Neuron (in vitro differentiated cells): Measurements from ENCODE around the gene ST3GAL3.

Experiments
- H2AFZ ChIP-seq: one replicate; pipeline ENCODE4 v1.6.1; 2013; ENCODE audit warnings: low read depth, mild to moderate bottlenecking, inconsistent platforms, low read length, moderate library complexity
- H3K27me3 ChIP-seq: one replicate; pipeline ENCODE4 v1.6.1; 2013; ENCODE audit warnings: low read length; ENCODE audit not compliant: insufficient read depth
- H3K36me3 ChIP-seq: one replicate; pipeline ENCODE4 v1.6.1; 2013; ENCODE audit warnings: low read length; ENCODE audit not compliant: insufficient read depth
- H3K4me1 ChIP-seq: one replicate; pipeline ENCODE4 v1.6.1; 2013; ENCODE audit warnings: low read length; ENCODE audit not compliant: insufficient read depth
- H3K4me3 ChIP-seq: 2 replicates; pipeline ENCODE4 v1.5.1; 2013; ENCODE audit warnings: mild to moderate bottlenecking, low read length, moderate library complexity
- H3K9me3 ChIP-seq: one replicate; pipeline ENCODE4 v1.6.1; 2013; ENCODE audit warnings: low read length

ST3GAL3 gene

GRCh38 chr1:43866201-43866600, 158.9 kb downstream of the ST3GAL3 start:
- no peaks in the 10 kb centered on the region for H3K9me3 ChIP-seq
- no peak overlapping the region for H2AFZ ChIP-seq
- H3K27me3 ChIP-seq = no peaks in the 10 kb centered on the region
- no peaks in the 10 kb centered on the region for H3K36me3 ChIP-seq
- no peaks in the 10 kb centered on the region for H3K4me1 ChIP-seq
- H3K4me3 ChIP-seq = no peak overlapping the region

DNA sequence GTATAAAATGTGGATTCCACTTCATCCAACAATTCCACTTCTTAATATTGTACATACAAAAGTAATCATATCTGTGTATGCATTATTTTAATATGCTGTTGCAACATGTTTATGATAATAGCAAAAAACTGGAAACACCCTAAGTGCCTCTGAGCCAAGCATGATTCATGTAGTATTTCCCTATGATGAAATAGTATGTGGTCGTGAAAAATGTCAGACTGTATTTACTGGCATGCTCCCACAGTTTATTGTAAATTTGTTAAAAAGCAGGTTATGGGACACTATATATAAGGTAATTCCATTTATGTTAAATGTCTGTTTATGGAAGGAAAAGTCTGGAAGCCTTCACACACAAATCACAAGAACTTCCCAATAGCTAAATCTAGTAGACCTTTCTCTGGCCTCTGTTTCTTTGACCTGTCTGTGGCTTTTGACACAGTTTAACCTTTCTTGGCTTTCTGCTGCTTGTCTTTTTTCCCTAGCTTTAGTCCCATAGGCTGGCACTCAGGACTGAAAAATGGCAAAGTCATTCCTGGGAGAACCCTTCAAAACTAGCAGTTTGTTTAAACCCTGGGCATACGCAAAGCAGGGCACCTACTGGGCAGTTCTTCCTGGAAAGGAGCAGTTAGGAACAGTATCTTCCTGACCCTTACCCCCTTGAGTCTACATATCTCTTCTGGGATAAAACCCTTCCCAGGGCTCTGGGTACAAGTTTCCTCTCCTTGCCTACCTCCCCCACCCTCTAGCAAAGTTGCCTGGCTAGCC, 160.8 kb downstream of the ST3GAL3 start:
- H3K4me1 ChIP-seq = no peaks in the 10 kb centered on the region
- H3K27me3 ChIP-seq = no peaks in the 10 kb centered on the region
- no peak overlapping the region for H2AFZ ChIP-seq
- no peaks in the 10 kb centered on the region for H3K9me3 ChIP-seq
- no peak overlapping the region for H3K4me3 ChIP-seq
- H3K36me3 ChIP-seq = no peaks in the 10 kb centered on the region

- Histone ChIP-seq H3K36me3 (no peaks in the 10 kb centered on the region), H3K4me3 (no peak overlapping the region), H3K4me1 (no peaks in the 10 kb centered on the region), H2AFZ (no peak overlapping the region), H3K9me3 (no peaks in the 10 kb centered on the region), H3K27me3 (no peaks in the 10 kb centered on the region)
Observed at GRCh38 chr1:43868741-43869067, 161.4 kb downstream of the ST3GAL3 start.

DNA sequence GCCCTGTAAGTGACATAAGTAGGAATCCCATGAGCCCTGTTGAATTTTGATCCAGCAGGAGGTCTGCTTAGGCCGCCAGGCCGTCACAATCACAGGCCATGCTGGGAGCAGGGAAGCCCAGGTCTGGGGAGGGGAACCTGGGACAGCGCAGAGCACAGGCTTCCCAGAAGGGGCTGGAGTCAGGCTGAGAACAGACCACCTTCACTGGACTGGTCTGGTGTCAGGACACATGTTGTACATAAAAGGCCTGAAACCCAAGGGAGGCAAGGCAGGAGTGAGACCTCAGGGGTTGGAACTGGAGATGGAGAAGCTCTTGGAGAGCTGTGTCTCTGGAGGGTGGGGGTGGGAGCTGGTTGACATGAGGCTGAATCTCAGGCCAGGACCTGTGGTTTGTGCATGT, 163.0 kb downstream of the ST3GAL3 start:
- H3K9me3 ChIP-seq = no peaks in the 10 kb centered on the region
- H3K4me3 ChIP-seq = no peak overlapping the region
- H3K36me3 ChIP-seq = no peaks in the 10 kb centered on the region
- no peak overlapping the region for H2AFZ ChIP-seq
- no peaks in the 10 kb centered on the region for H3K4me1 ChIP-seq
- no peaks in the 10 kb centered on the region for H3K27me3 ChIP-seq

- no peaks in the 10 kb centered on the region for H3K4me1 ChIP-seq
- no peak overlapping the region for H3K4me3 ChIP-seq
- H3K36me3 ChIP-seq = no peaks in the 10 kb centered on the region
- no peaks in the 10 kb centered on the region for H3K27me3 ChIP-seq
- no peaks in the 10 kb centered on the region for H3K9me3 ChIP-seq
- H2AFZ ChIP-seq = no peak overlapping the region
Observed at GRCh38 chr1:43871181-43871910, 164.0 kb downstream of the ST3GAL3 start.

DNA sequence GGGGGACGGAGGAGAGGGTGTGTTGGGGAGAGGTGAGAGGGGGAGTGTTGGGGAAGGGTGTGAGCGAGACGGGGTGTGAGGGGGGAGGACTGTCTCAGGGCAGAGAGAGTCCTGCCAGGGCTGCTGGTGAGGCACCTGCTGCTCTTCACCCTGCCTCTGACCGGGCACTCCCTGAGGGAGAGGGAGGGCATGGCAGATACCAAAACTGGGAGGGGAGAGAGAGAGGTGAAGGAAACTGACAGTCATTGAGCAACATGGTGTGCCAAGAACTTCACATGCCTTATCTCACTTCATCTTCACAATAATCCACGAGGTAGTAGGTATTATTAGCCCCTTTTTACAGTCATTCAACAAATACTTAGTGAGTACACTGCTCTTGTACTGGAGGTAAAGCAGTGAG, 164.9 kb downstream of the ST3GAL3 start:
- Histone ChIP-seq H3K4me1 (no peaks in the 10 kb centered on the region), H3K36me3 (no peaks in the 10 kb centered on the region), H2AFZ (no peak overlapping the region), H3K9me3 (no peaks in the 10 kb centered on the region), H3K27me3 (no peaks in the 10 kb centered on the region), H3K4me3 (no peak overlapping the region)

- Histone ChIP-seq H3K4me3 (no peak overlapping the region), H2AFZ (no peak overlapping the region), H3K4me1 (no peaks in the 10 kb centered on the region), H3K9me3 (no peaks in the 10 kb centered on the region), H3K27me3 (no peaks in the 10 kb centered on the region), H3K36me3 (no peaks in the 10 kb centered on the region)
Observed at GRCh38 chr1:43873851-43874250, 166.5 kb downstream of the ST3GAL3 start.

DNA sequence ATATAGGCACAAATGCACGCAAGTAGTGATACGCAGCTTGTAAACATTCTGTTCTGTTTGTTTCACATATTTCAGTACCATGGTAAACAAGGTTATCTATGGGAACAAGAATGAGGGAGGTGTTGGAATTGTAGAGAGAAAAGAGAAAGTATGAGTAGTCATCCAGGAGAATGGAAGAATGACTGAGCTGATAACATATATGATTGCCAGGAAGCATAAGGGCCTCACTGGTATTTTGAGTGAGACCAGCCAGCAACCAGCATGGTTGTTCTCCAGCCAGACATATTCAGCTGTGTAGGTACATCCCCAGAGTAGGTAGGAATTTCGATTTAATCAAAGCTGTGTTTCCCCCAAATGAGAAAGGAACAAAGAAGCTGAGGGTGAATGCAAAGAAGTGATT, 167.4 kb downstream of the ST3GAL3 start:
- H3K4me1 ChIP-seq = no peaks in the 10 kb centered on the region
- no peak overlapping the region for H2AFZ ChIP-seq
- no peaks in the 10 kb centered on the region for H3K9me3 ChIP-seq
- no peaks in the 10 kb centered on the region for H3K36me3 ChIP-seq
- no peak overlapping the region for H3K4me3 ChIP-seq
- no peaks in the 10 kb centered on the region for H3K27me3 ChIP-seq

GRCh38 chr1:43875331-43875730, 168.0 kb downstream of the ST3GAL3 start:
- Histone ChIP-seq H3K4me1 (no peaks in the 10 kb centered on the region), H3K9me3 (no peaks in the 10 kb centered on the region), H3K4me3 (no peak overlapping the region), H3K27me3 (no peaks in the 10 kb centered on the region), H3K36me3 (no peaks in the 10 kb centered on the region), H2AFZ (no peak overlapping the region)

DNA sequence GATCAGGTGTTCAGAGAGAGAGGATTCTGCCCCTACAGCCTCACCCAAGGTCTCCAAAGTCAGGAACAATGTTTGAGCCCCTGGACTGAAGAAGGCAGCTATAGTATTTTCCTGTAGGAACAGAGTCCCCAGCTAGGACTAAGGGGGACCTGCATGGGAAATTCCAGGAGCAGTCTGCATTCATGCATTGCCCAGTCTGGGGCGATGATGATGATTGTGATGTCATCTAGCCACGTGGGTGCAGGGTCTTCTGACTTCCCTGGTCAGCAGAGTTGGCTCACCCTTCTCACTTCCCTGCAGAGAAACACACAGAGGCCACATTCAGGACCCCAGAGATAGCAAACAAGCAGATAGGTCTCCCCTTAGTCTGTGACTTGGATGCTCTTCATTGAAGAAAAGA, 169.8 kb downstream of the ST3GAL3 start:
- Histone ChIP-seq H3K4me1 (no peaks in the 10 kb centered on the region), H3K4me3 (no peak overlapping the region), H3K9me3 (no peaks in the 10 kb centered on the region), H2AFZ (no peak overlapping the region), H3K27me3 (no peaks in the 10 kb centered on the region), H3K36me3 (no peaks in the 10 kb centered on the region)

- no peaks in the 10 kb centered on the region for H3K9me3 ChIP-seq
- H3K4me3 ChIP-seq = no peak overlapping the region
- no peaks in the 10 kb centered on the region for H3K36me3 ChIP-seq
- H3K4me1 ChIP-seq = no peaks in the 10 kb centered on the region
- no peak overlapping the region for H2AFZ ChIP-seq
- H3K27me3 ChIP-seq = no peaks in the 10 kb centered on the region
Observed at GRCh38 chr1:43878440-43878839, 171.1 kb downstream of the ST3GAL3 start.

GRCh38 chr1:43878854-43879253, 171.5 kb downstream of the ST3GAL3 start:
- Histone ChIP-seq H3K9me3 (no peaks in the 10 kb centered on the region), H3K27me3 (no peaks in the 10 kb centered on the region), H3K36me3 (no peaks in the 10 kb centered on the region), H3K4me3 (no peak overlapping the region), H2AFZ (no peak overlapping the region), H3K4me1 (no peaks in the 10 kb centered on the region)

GRCh38 chr1:43879414-43879813, 172.1 kb downstream of the ST3GAL3 start:
- Histone ChIP-seq H3K4me3 (no peak overlapping the region), H3K36me3 (no peaks in the 10 kb centered on the region), H3K9me3 (no peaks in the 10 kb centered on the region)

GRCh38 chr1:43879996-43880395, 172.7 kb downstream of the ST3GAL3 start:
- no peak overlapping the region for H2AFZ ChIP-seq
- H3K9me3 ChIP-seq = no peaks in the 10 kb centered on the region
- H3K4me3 ChIP-seq = no peak overlapping the region
- H3K36me3 ChIP-seq = no peaks in the 10 kb centered on the region
- H3K4me1 ChIP-seq = no peaks in the 10 kb centered on the region
- no peaks in the 10 kb centered on the region for H3K27me3 ChIP-seq

More at GRCh38 chr1:43879414-43879813, 172.1 kb downstream of the ST3GAL3 start:
- Histone ChIP-seq H3K4me1 (no peaks in the 10 kb centered on the region), H3K27me3 (no peaks in the 10 kb centered on the region), H2AFZ (no peak overlapping the region)
